GM18858 (cell line): Measurements from ENCODE around the gene NEK7.

ENCODE experiments used
- ATAC-seq: cut with Tn5 transposase; IDR thresholded peaks from one replicate; pipeline ENCODE4 v1.9.1; 2021; ENCODE audit not compliant: unreplicated experiment

NEK7 gene

GRCh38 chr1:198143797-198144196 is 13.0 kb upstream of the NEK7 start:
- no peak for ATAC-seq

- no peak for ATAC-seq
These were observed 9.6 kb upstream of the NEK7 start for GRCh38 chr1:198147216-198147615.

GRCh38 chr1:198150369-198150768 is 6.4 kb upstream of the NEK7 start:
- no peak for ATAC-seq

- ATAC-seq = no peak
These were observed 5.1 kb upstream of the NEK7 start for GRCh38 chr1:198151688-198152087.

- no peak for ATAC-seq
These were observed 3.7 kb upstream of the NEK7 start for GRCh38 chr1:198153103-198153502.

- no peak for ATAC-seq
These were observed 3.0 kb upstream of the NEK7 start for GRCh38 chr1:198153804-198154203.

GRCh38 chr1:198155253-198155652 is 1.5 kb upstream of the NEK7 start:
- no peak for ATAC-seq

GRCh38 chr1:198156111-198156744 is 570 bp upstream of the NEK7 start:
- peak; percentile 28 for ATAC-seq

- ATAC-seq = peak; percentile 25
These were observed 546 bp downstream of the NEK7 start for GRCh38 chr1:198157241-198157846.

GRCh38 chr1:198157847-198158725 is 1.3 kb downstream of the NEK7 start:
- ATAC-seq = no peak

- ATAC-seq = peak; percentile 42
These were observed 2.2 kb downstream of the NEK7 start for GRCh38 chr1:198158735-198159589.

GRCh38 chr1:198160222-198160621 is 3.4 kb downstream of the NEK7 start:
- ATAC-seq = no peak

GRCh38 chr1:198160946-198161614 is 4.3 kb downstream of the NEK7 start:
- no peak for ATAC-seq

GRCh38 chr1:198161718-198162090 is 4.9 kb downstream of the NEK7 start:
- no peak for ATAC-seq

GRCh38 chr1:198162091-198162767 is 5.4 kb downstream of the NEK7 start:
- ATAC-seq = peak; percentile 20

GRCh38 chr1:198165927-198166647 is 9.3 kb downstream of the NEK7 start:
- peak; percentile 22 for ATAC-seq

GRCh38 chr1:198166900-198167299 is 10.1 kb downstream of the NEK7 start:
- no peak for ATAC-seq

- peak; percentile 71 for ATAC-seq
These were observed 10.7 kb downstream of the NEK7 start for GRCh38 chr1:198167436-198167934.

GRCh38 chr1:198168227-198168626 is 11.4 kb downstream of the NEK7 start:
- ATAC-seq = no peak
